ENCODE measurements around the gene ASB10. TPM values are rescaled to one million over a fixed set of nuclear protein-coding genes. Genes with fewer than 3 reads are reported as not detected.
A peak's percentile ranks its signal among the peaks of the same experiment; 100 is the strongest.

ASB10 gene
- total RNA-seq, 1 donor from 2014 or later = not detected

- Mint-ChIP-seq H3K4me1 (ENCODE audit: unreplicated experiment) (peaks cover 30% of the 10 kb centered on the region), H3K27ac (ENCODE audit: unreplicated experiment) (no peak overlapping the region), H3K27me3 (ENCODE audit: unreplicated experiment) (peaks cover 41% of the 10 kb centered on the region), H3K36me3 (ENCODE audit: low read depth, unreplicated experiment) (peaks cover 37% of the 10 kb centered on the region), H3K9me3 (ENCODE audit: unreplicated experiment) (no peaks in the 10 kb centered on the region), H3K4me3 (ENCODE audit: unreplicated experiment) (no peak overlapping the region)
- no peak for DNase-seq (ENCODE audit: low spot score)
- TF ChIP-seq CTCF (IDR thresholded peaks at IDR 0.05; ENCODE audit: unreplicated experiment) = no peak
Observed at GRCh38 chr7:151137791-151138152, 49.3 kb downstream of the ASB10 start.

GRCh38 chr7:151137076-151137675, 49.9 kb downstream of the ASB10 start:
- H3K27me3 Mint-ChIP-seq (ENCODE audit: unreplicated experiment) = peaks cover 41% of the 10 kb centered on the region

GRCh38 chr7:151135866-151136843, 50.9 kb downstream of the ASB10 start:
- peaks cover 38% of the 10 kb centered on the region for H3K27me3 Mint-ChIP-seq (ENCODE audit: unreplicated experiment)
- H3K27ac Mint-ChIP-seq (ENCODE audit: unreplicated experiment) = no peak overlapping the region
- no peak for TF ChIP-seq CTCF (IDR thresholded peaks at IDR 0.05; ENCODE audit: unreplicated experiment)
- no peaks in the 10 kb centered on the region for H3K9me3 Mint-ChIP-seq (ENCODE audit: unreplicated experiment)
- H3K36me3 Mint-ChIP-seq (ENCODE audit: low read depth, unreplicated experiment) = peaks cover 42% of the 10 kb centered on the region
- no peak for DNase-seq (ENCODE audit: low spot score)
- peak overlapping the region; percentile 16 for H3K4me3 Mint-ChIP-seq (ENCODE audit: unreplicated experiment)
- peaks cover 20% of the 10 kb centered on the region for H3K4me1 Mint-ChIP-seq (ENCODE audit: unreplicated experiment)

More at GRCh38 chr7:151137076-151137675, 49.9 kb downstream of the ASB10 start:
- Mint-ChIP-seq H3K4me3 (ENCODE audit: unreplicated experiment) (no peak overlapping the region), H3K36me3 (ENCODE audit: low read depth, unreplicated experiment) (peaks cover 40% of the 10 kb centered on the region), H3K9me3 (ENCODE audit: unreplicated experiment) (no peaks in the 10 kb centered on the region), H3K4me1 (ENCODE audit: unreplicated experiment) (peaks cover 25% of the 10 kb centered on the region), H3K27ac (ENCODE audit: unreplicated experiment) (no peak overlapping the region)
- DNase-seq (ENCODE audit: low spot score) = no peak
- TF ChIP-seq CTCF (IDR thresholded peaks at IDR 0.05; ENCODE audit: unreplicated experiment) = no peak

GRCh38 chr7:151135525-151135845, 51.6 kb downstream of the ASB10 start:
- no peak for TF ChIP-seq CTCF (IDR thresholded peaks at IDR 0.05; ENCODE audit: unreplicated experiment)
- H3K9me3 Mint-ChIP-seq (ENCODE audit: unreplicated experiment) = no peaks in the 10 kb centered on the region
- H3K4me3 Mint-ChIP-seq (ENCODE audit: unreplicated experiment) = no peak overlapping the region
- no peak for DNase-seq (ENCODE audit: low spot score)
- H3K36me3 Mint-ChIP-seq (ENCODE audit: low read depth, unreplicated experiment) = peaks cover 41% of the 10 kb centered on the region
- H3K4me1 Mint-ChIP-seq (ENCODE audit: unreplicated experiment) = peaks cover 16% of the 10 kb centered on the region
- H3K27ac Mint-ChIP-seq (ENCODE audit: unreplicated experiment) = no peak overlapping the region
- peaks cover 34% of the 10 kb centered on the region for H3K27me3 Mint-ChIP-seq (ENCODE audit: unreplicated experiment)
